HL-60 (cell line): ENCODE results near the gene TACC2.

Source experiments
- DNase-seq, 2 experiments: peaks; one replicate each; pipeline ENCODE4 v3.0.0-alpha.2; 2010 to 2020; ENCODE audit warnings: low read depth in 1 of 2, low spot score in 1 of 2
- H3K27ac ChIP-seq: fragments of 250-450 bp; sonication (Bioruptor Pico); replicated peaks from 2 replicates; pipeline ENCODE4 v1.5.1; 2020; ENCODE audit warnings: mild to moderate bottlenecking, moderate library complexity
- H3K27me3 ChIP-seq: fragments of 250-450 bp; sonication (Bioruptor Pico); 2 replicates; pipeline ENCODE4 v1.5.1; 2021; ENCODE audit warnings: mild to moderate bottlenecking, moderate library complexity; ENCODE audit not compliant: insufficient read depth, poor library complexity, severe bottlenecking
- H3K4me3 ChIP-seq: replicated peaks from 2 replicates; pipeline ENCODE4 v1.5.1; 2011; ENCODE audit warnings: mild to moderate bottlenecking, control low read depth, low read length; ENCODE audit not compliant: insufficient read depth
- CTCF ChIP-seq: IDR thresholded peaks from one replicate; pipeline ENCODE4 v1.5.1; 2011; ENCODE audit warnings: low read length, control low read depth, inconsistent platforms; ENCODE audit not compliant: insufficient read depth
- GABPA ChIP-seq: IDR thresholded peaks from 2 replicates; pipeline ENCODE4 v1.6.1; 2012; ENCODE audit warnings: low read depth
- POLR2AphosphoS5 ChIP-seq: IDR thresholded peaks from 2 replicates; pipeline ENCODE4 v1.6.1; 2012; ENCODE audit warnings: low read depth
- REST ChIP-seq: IDR thresholded peaks from 2 replicates; pipeline ENCODE4 v1.6.1; 2012; ENCODE audit warnings: low read depth; ENCODE audit not compliant: insufficient replicate concordance
- SPI1 ChIP-seq: IDR thresholded peaks from 2 replicates; pipeline ENCODE4 v1.6.1; 2012; ENCODE audit warnings: low read depth, mild to moderate bottlenecking, borderline replicate concordance

The TACC2 gene

GRCh38 chr10:122239578-122240257 is 250.8 kb downstream of the TACC2 start:
- H3K4me3 ChIP-seq: no peak overlapping the region
- no peak for TF ChIP-seq REST
- DNase-seq: no peak
- H3K27me3 ChIP-seq: peaks cover 2% of the 10 kb centered on the region
- no peak overlapping the region for H3K27ac ChIP-seq

- H3K27me3 ChIP-seq: peaks cover 2% of the 10 kb centered on the region
- no peak overlapping the region for H3K4me3 ChIP-seq
- DNase-seq: no peak
- no peak overlapping the region for H3K27ac ChIP-seq
- TF ChIP-seq POLR2AphosphoS5 (no peak), CTCF (no peak)
Observed at GRCh38 chr10:122240401-122240800, 251.4 kb downstream of the TACC2 start.

DNA sequence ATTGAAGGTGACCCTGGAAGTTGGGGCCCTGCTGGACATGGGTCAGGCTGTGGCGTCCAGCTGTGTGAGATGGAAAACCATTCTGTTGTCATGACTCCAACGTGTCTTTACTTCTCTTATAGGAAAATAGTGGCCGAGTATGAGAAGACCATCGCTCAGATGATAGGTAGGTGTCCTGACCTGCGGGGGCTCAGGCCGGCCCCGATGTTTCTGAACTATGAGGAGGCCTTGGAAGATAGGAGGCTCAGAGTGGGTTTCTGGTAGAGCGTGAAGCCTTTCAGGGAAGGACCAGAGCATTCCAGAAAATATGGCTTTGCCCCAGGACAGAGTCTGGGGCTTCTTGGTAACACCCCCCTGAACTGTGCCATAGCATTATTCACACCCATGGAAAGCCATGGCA is 252.9 kb downstream of the TACC2 start:
- Histone ChIP-seq H3K27me3 (peaks cover 2% of the 10 kb centered on the region), H3K4me3 (no peak overlapping the region), H3K27ac (no peak overlapping the region)
- TF ChIP-seq SPI1 (no peak), REST (no peak), CTCF (no peak), GABPA (no peak), POLR2AphosphoS5 (no peak)
- no peak for DNase-seq

GRCh38 chr10:122243550-122243949 is 254.6 kb downstream of the TACC2 start:
- H3K27ac ChIP-seq: no peak overlapping the region
- no peaks in the 10 kb centered on the region for H3K27me3 ChIP-seq
- no peak overlapping the region for H3K4me3 ChIP-seq
- no peak for DNase-seq
- TF ChIP-seq SPI1: no peak
- no peak for TF ChIP-seq REST
- TF ChIP-seq GABPA: no peak
- TF ChIP-seq POLR2AphosphoS5: no peak
- no peak for TF ChIP-seq CTCF
